ENCODE results near the gene INTS4.

DNA sequence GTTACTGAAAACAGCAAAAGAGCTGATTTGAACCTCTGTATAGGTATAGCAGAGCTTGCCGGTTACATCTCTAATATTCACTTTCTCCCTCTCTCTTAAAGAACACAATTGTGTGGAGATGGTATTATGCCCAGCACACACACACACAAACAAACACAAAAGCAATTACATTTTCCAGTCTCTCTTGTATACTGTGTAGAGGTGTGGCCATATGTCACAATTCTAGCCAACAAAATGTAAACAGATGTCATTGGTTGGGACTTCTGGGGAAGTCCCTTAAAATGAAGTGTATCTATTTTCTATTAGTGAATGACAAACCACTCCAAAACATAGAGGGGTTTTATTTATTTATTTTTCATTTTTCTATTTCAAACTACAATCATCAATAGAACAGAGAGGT, 15.8 kb upstream of the INTS4 start:
- TF ChIP-seq, protein P1, sequence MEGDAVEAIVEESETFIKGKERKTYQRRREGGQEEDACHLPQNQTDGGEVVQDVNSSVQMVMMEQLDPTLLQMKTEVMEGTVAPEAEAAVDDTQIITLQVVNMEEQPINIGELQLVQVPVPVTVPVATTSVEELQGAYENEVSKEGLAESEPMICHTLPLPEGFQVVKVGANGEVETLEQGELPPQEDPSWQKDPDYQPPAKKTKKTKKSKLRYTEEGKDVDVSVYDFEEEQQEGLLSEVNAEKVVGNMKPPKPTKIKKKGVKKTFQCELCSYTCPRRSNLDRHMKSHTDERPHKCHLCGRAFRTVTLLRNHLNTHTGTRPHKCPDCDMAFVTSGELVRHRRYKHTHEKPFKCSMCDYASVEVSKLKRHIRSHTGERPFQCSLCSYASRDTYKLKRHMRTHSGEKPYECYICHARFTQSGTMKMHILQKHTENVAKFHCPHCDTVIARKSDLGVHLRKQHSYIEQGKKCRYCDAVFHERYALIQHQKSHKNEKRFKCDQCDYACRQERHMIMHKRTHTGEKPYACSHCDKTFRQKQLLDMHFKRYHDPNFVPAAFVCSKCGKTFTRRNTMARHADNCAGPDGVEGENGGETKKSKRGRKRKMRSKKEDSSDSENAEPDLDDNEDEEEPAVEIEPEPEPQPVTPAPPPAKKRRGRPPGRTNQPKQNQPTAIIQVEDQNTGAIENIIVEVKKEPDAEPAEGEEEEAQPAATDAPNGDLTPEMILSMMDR (IDR thresholded peaks at IDR 0.05; ENCODE audit: borderline replicate concordance, extremely low read depth, low read length, poor library complexity, severe bottlenecking), result no peak
- no peak for TF ChIP-seq EZH2 (IDR thresholded peaks at IDR 0.05; ENCODE audit: borderline replicate concordance, low read depth, low read length, severe bottlenecking)

All from DND-41 (cell line).